AG09309 (cell line): ENCODE measurements around the gene RASIP1.

Experiments used
- DNase-seq: peaks from one replicate; pipeline ENCODE4 v3.0.0-alpha.2; 2010; ENCODE audit warnings: low read depth
- H3K4me3 ChIP-seq: 2 replicates; pipeline ENCODE4 v1.5.1; 2011; ENCODE audit warnings: mild to moderate bottlenecking, low read depth, low read length, moderate library complexity; ENCODE audit not compliant: control insufficient read depth
- TF ChIP-seq, protein P1 (sequence below): IDR thresholded peaks from 2 replicates; pipeline ENCODE4 v1.5.1; 2011; ENCODE audit warnings: mild to moderate bottlenecking, low read depth, low read length, inconsistent platforms; ENCODE audit not compliant: insufficient read depth, control insufficient read depth; ENCODE audit errors: missing control alignments

Gene RASIP1

DNA sequence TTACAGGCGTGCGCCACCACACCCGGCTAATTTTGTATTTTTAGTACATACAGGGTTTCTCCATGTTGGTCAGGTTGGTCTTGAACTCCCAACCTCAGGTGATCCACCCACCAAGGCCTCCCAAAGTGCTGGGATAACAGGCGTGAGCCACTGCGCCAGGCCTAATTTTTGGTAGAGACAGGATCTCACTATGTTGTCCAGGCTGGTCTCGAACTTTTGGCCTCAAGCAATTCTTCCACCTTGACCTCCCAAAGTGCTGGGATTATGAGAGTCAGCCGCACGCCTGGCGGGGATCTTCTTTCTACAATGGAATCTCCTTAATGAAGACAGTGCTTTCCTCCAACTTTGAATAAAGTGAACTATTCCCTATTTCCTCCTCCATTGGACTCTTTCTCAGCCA is 5.8 kb downstream of the RASIP1 start:
- no peak for DNase-seq
- H3K4me3 ChIP-seq = no peak overlapping the region
- TF ChIP-seq, protein P1, sequence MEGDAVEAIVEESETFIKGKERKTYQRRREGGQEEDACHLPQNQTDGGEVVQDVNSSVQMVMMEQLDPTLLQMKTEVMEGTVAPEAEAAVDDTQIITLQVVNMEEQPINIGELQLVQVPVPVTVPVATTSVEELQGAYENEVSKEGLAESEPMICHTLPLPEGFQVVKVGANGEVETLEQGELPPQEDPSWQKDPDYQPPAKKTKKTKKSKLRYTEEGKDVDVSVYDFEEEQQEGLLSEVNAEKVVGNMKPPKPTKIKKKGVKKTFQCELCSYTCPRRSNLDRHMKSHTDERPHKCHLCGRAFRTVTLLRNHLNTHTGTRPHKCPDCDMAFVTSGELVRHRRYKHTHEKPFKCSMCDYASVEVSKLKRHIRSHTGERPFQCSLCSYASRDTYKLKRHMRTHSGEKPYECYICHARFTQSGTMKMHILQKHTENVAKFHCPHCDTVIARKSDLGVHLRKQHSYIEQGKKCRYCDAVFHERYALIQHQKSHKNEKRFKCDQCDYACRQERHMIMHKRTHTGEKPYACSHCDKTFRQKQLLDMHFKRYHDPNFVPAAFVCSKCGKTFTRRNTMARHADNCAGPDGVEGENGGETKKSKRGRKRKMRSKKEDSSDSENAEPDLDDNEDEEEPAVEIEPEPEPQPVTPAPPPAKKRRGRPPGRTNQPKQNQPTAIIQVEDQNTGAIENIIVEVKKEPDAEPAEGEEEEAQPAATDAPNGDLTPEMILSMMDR = no peak

DNA sequence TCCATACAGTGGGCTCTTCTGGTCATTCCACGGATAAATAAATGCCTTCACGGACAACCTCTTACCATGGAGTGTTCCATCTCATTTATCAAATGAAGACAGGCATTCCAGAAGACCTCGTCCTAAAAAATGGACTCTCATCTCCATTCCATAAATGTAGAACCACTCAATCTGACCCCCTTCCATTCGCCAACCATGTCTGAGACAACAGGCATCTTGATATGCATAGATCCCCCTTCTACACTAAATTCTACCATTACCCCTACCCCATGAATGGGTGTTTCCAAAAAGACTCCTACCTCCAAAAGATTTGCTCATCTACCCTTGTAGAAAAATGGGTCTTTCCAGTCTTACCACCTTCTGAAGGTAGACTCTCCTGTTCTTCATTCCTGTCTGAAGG is 9.0 kb downstream of the RASIP1 start:
- no peak overlapping the region for H3K4me3 ChIP-seq
- TF ChIP-seq, protein P1 = no peak
- DNase-seq = no peak

DNA sequence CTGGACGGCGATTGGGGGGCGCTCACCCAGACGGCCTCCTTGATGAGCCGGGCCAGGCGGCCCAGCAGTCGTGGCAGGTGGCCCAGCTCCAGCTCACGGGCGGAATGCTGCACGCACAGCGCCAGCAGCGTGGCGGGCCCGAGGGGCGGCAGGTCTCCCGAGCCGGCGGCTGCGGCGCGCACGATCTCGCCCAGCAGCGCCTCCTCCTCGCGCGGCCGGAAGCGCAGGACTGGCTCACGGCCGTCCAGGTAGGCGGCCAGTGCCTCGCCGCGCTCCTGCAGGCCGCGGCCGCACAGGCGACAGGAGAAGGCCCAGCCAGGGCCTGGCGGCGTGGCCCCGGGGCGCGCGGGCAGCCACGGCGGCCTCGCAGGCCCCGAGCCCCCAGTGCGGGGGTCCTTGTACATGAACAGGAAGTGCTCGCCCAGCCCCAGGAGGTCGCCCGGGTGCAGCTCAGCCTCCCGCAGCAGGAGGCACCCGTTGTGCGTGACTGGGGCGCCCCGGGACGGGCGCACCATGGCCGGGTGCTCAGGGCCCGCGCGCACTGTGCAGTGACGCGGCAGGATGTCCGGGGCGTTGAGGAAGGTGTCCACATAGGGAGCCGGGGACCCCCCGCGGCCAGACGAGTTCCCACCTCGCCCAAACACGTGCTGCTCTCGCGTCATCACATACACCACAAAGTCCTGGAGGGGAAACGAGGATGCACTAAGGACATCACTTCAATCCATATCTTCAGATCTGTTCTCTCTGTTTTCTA is 11.3 kb downstream of the RASIP1 start:
- H3K4me3 ChIP-seq = no peak overlapping the region
- TF ChIP-seq, protein P1 = no peak
- no peak for DNase-seq

DNA sequence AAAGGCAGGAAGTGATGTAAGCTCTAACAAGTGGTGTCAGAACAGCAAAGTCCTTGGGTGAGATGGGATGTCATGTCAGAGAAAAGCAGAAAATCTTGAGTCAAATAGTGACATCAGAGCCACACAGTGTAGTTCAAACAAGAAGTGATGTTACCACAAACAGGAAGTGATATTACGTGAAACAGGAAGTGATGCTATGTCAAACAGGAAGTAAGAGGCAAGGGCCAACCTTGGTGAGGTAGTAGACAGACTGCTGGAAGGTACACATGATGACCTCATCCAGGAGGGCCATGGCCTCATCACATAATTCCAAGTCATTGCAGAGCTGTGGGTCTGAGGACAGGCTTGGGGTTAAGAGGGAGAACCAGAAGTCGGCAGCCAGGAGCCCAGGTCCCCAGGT is 13.9 kb downstream of the RASIP1 start:
- H3K4me3 ChIP-seq = no peak overlapping the region
- DNase-seq = no peak
- TF ChIP-seq, protein P1 = no peak

DNA sequence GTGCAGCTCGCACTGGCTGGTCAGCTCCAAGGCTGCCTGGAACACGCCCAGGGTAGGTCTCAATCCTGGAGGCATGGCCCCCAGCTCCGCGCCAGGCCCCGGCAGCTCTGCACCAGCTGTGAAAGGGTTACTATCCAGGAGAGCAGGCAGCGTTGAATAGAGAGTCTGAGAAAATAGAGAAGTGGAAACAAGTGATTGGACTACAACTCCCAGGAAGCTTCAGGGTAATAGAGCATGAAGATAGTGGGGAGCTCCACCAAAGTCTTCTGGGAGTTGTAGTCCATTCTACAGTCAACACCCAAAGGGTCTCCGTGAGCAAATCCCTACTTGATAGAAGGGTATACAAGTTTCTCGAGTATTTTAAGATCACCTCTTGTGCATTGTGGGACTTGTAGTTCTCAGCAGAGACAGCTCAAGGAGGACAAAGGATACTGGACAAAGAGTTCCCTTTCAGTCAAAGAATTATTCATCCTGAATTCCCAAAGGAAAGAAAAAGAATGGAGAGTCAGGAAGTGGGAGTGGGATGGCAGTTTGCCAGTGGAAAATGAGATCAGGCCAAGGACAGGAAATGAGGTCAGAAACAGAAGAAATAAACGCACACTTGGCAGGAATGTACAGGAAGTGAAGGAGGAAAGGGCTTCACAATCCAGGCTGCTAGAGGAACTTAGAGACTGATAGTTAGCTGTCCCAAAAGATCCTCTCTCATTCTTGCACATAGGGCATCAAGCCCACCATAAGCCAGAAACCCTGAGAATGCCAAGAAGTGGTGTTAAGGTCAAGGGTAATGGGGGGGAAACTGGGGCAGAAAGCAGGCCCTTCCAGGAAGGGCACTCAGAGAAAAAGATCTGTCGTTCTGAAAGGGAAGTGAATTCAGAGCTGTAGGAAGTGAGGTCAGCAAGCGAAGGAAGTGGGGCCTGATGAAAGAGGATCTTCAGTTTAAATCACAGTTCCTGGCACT is 15.3 kb downstream of the RASIP1 start:
- no peak for DNase-seq
- TF ChIP-seq, protein P1 = no peak
- H3K4me3 ChIP-seq = no peak overlapping the region

DNA sequence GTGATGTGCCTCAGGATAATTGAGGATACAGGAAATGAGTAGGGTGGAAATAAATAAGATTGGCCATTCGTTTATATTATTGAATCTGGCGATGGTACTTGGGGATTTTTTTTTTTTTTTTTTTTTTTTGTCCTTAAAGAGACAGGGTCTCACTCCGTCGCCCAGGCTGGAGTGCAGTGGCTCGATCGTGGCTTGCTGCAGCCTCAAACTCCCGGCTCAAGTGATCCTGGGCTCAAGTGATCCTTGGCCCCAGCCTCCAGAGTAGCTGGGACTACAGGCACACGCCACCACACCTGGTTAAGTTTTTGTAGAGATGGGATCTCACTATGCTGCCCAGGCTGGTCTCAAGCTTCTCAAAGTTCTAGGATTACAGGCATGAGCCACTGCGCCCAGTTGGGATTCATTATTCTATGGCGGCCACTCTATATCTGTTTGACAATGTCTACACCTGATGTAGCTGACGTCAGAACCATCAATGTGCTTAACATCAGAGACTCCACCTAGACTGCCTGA is 18.2 kb downstream of the RASIP1 start:
- TF ChIP-seq, protein P1 = no peak
- H3K4me3 ChIP-seq = no peak overlapping the region
- no peak for DNase-seq
